Esophagus muscularis mucosa (tissue), 3 donors: ENCODE results near the gene MSN.

Experiments
- EP300 ChIP-seq: sonication (generic); formaldehyde crosslinking; IDR thresholded peaks from one replicate; pipeline ENCODE4 v1.6.1; 2017; ENCODE audit warnings: antibody characterized with exemption
- POLR2AphosphoS5 ChIP-seq, 2 donors: sonication (generic); formaldehyde crosslinking; IDR thresholded peaks; one replicate each; pipeline ENCODE4 v1.6.1; 2017; ENCODE audit warnings: antibody characterized with exemption in 2 of 2

DNA sequence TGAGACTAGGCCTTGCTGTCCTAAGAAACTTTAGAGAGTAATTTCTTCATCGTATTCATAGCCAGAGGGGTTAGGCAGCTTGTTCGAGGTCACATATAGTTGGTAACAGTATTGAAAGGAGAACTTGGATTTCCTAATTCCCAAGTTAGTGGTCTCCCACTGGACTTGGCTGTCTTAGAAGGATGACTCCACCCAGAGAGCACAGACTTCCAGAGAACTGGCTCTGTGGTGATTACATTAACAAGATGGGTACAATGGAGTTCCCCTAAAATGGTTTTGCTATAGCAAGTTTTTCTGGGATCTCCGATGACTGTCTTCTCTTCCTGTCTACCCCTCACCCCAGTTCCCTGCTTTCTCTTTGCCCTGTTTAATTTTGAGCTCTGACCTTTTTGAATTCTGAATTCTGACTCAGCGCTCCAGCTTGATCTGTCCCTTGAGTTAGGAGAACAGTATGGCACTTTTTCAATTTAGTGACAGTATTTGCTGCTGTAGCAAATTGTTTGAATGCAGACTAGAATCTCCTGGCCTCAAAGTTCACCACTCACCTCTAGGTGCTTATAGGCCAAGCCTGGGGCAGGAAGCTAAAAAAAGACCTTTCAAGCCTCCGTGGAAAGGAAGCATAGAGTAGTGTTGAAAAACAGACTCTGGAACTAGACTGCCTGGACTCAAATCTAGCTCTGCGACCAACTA is 6.9 kb downstream of the MSN start:
- TF ChIP-seq POLR2AphosphoS5 (IDR thresholded peaks at IDR 0.05), result no peak
- no peak for TF ChIP-seq EP300
